ENCODE data around the gene C1QTNF9.
"Not testable (repeated sequence)": the region's sequence is repeated elsewhere in the genome, so short reads cannot be mapped to it uniquely, and the experiment has no call there.

Gene C1QTNF9

DNA sequence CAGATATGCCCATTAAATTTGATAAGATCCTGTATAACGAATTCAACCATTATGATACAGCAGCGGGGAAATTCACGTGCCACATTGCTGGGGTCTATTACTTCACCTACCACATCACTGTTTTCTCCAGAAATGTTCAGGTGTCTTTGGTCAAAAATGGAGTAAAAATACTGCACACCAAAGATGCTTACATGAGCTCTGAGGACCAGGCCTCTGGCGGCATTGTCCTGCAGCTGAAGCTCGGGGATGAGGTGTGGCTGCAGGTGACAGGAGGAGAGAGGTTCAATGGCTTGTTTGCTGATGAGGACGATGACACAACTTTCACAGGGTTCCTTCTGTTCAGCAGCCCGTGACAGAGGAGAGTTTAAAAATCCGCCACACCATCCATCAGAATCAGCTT lies 12.0 kb downstream of the C1QTNF9 start:
- not testable (repeated sequence) for DNase-seq (ENCODE audit: low spot score)

- DNase-seq (ENCODE audit: low spot score), result not testable (repeated sequence)
Measured at GRCh38 chr13:24322470-24322869, 13.1 kb downstream of the C1QTNF9 start.

DNA sequence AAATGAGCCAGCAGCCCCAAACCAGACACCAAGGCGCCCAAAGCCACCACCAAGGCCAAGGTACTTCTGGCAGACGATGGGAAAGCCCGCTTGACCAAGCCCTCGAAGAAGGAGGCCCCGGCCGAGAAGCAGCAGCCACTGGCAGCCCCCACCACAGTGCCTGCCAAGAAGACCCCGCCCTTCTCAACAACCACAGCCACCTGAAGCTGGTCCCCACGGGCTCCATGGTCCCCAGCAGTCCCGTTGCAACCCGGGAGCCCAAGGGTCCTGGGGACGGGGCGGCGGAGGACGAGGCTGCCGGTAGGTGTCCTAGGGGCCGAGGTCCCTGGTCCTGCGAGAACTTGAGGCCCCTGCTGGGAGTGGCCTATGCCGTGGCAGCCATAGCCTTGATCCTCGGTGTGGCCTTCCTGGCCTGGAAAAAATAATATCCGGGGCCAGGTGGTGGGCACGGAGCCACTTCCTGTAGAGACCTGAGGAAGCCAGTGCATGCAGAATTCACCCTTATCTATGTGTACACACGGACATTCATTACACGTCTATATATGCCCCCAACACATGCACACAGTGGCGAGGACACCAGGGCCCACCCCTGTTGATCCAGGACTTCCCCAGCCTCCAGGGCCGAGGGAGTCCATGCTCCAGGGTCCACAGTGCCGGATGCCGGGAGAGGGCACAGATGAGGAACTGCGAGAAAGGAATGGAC lies 13.8 kb downstream of the C1QTNF9 start:
- DNase-seq (ENCODE audit: low spot score), result no peak

GRCh38 chr13:24323739-24324075 lies 14.3 kb downstream of the C1QTNF9 start:
- DNase-seq (ENCODE audit: low spot score), result no peak

GRCh38 chr13:24327598-24327997 lies 18.2 kb downstream of the C1QTNF9 start:
- DNase-seq (ENCODE audit: low spot score), result not testable (repeated sequence)

DNA sequence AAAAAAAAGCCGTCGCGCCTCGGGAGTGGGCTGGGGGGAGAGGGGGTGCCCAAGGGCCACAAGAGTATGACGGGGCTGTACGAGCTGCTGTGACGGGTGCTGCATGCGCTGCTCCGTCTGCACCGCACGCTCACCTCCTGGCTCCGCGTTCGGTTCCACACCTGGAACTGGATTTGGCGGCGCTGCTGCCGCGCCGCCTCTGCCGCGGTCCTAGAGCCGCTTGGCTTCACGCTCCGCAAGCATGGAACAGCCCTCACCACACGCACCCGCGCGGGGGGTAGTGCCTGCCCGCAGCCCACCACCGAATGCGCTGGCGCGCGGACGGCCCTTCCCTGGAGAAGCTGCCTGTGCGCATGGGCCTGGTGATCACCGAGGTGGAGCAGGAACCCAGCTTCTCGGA lies 18.8 kb downstream of the C1QTNF9 start:
- peak; percentile 40 for DNase-seq (ENCODE audit: low spot score)

DNA sequence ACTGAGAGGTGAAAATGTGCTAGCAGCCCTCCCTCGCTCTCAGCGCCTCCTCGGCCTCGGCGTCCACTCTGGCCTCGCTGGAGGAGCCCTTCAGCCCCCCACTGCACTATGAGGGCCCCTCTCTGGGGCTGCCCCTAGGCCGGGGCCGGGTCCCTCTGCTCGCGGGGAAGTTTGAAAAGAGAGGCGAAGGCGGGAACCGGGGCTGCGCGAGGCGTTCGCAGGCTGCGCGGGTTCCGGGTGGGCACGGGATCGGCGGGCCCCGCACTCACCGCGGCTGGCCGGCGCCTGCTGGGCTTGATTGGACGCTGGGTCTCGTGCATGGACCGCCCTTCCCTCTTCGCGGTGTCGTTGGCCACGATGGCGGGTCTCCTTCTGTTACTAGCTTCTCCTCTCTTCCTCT lies 29.3 kb downstream of the C1QTNF9 start:
- no peak for DNase-seq (ENCODE audit: low spot score)

- DNase-seq (ENCODE audit: low spot score), result no peak
Measured at GRCh38 chr13:24339937-24340607, 30.7 kb downstream of the C1QTNF9 start.

GRCh38 chr13:24340608-24340955 lies 31.2 kb downstream of the C1QTNF9 start:
- no peak for DNase-seq (ENCODE audit: low spot score)

- no peak for DNase-seq (ENCODE audit: low spot score)
Measured at GRCh38 chr13:24341439-24341838, 32.1 kb downstream of the C1QTNF9 start.

DNA sequence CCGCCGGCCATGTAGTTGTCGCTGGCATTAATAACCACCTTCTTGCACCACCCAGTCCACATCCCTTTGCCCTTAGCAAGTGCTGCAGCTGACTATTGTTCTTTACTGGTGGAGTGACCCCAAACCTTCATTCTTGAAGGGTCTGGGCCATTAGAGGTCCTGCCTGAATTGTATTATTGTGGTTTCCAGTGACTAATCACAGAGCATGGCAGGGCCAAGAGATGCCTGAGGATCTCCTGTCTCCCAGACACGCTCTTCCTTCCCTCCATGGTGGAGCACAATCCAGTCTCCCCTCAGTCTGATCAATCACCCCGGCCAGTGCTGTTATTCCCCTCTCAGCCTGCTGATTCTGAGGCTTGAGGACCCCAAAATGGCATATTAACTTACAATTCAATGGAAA lies 39.0 kb downstream of the C1QTNF9 start:
- no peak for DNase-seq (ENCODE audit: low spot score)

GRCh38 chr13:24348797-24349515 lies 39.6 kb downstream of the C1QTNF9 start:
- DNase-seq (ENCODE audit: low spot score), result no peak

DNA sequence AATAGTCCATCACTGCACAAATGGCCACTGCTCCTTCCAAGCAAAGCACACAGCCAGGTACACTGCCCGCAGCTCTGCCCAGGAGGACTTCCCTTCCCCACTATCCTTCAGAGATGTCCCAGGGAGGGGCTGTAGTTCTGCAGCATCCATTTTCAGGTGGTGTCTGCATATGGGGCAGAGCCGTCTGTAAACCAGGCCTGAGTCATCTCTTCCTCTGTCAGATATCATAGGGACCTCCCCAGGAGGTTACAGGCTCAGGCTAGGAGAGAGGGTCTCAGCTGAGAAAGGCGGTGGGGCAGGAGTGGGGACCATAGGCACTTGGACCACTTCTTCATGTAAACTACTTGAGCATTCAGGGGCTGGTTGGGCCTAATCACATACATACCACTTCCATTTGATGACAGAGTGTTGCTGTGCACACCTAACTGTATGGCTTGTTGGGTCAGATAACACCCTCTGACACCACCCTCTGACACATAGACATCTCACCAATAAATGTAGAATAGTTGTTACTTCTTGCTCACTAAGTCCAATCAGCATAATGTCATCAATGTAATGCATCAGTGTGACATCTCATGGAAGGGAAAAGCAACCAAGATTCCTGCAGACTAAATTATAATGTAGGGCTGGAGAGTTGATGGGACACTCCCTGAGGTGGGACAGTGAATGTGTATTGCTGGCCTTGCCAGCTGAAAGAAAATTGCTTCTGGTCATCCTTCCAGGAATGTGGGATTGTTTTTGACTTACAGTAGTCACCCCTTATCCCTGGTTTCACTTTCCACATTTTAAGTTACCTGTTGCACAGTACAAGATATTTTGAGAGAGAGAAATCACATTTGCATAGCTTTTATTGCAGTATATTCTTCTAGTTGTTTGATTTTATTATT lies 40.6 kb downstream of the C1QTNF9 start:
- not testable (repeated sequence) for DNase-seq (ENCODE audit: low spot score)

DNA sequence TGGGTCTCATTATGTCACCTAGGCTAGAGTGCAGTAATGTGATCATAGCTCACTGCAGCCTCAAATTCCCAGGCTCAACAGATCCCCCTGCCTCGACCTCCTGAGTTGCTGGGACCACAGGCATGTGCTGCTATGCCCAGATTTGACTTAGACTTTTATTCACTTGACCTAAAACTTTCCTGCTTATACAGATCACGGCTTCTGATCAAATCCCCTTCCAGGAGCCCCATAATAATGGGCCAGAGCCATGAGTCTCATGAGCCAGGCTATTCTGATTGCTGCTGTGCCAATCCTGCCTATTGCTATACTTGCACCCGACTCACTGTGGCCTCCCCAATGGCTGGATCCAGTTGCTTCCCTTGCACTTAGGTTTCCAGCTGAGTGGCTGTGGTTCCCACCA lies 42.0 kb downstream of the C1QTNF9 start:
- DNase-seq (ENCODE audit: low spot score), result no peak

- DNase-seq (ENCODE audit: low spot score), result no peak
Measured at GRCh38 chr13:24353736-24354135, 44.4 kb downstream of the C1QTNF9 start.

GRCh38 chr13:24355103-24355502 lies 45.7 kb downstream of the C1QTNF9 start:
- no peak for DNase-seq (ENCODE audit: low spot score)

- DNase-seq (ENCODE audit: low spot score), result no peak
Measured at GRCh38 chr13:24356270-24356669, 46.9 kb downstream of the C1QTNF9 start.

- no peak for DNase-seq (ENCODE audit: low spot score)
Measured at GRCh38 chr13:24356837-24357236, 47.5 kb downstream of the C1QTNF9 start.

- DNase-seq (ENCODE audit: low spot score), result no peak
Measured at GRCh38 chr13:24357756-24358155, 48.4 kb downstream of the C1QTNF9 start.

DNA sequence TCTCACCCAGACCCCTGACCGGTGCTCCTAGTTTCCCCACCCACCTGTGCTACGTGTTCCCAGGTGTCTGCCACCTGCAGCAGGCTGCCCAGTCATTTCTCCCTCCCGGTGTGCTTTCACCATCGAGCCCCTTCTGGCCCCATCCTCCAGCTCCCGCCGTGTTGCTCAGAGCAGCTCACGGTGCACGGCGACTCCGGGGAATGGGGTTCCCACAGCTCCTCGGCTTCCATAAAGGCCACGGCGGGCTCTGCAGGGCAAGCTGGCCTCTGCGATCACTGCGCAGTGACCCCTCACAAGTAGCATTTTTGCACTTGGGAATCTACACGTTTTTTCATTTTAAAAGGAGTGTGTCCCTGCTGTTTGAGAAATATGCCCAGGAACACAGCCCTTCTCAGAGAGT lies 49.5 kb downstream of the C1QTNF9 start:
- not testable (repeated sequence) for DNase-seq (ENCODE audit: low spot score)

- DNase-seq (ENCODE audit: low spot score), result not testable (repeated sequence)
Measured at GRCh38 chr13:24359252-24359651, 49.9 kb downstream of the C1QTNF9 start.

- DNase-seq (ENCODE audit: low spot score), result no peak
Measured at GRCh38 chr13:24360106-24360505, 50.7 kb downstream of the C1QTNF9 start.
